ENCODE data around the gene EIF4EBP2.

EIF4EBP2 gene

GRCh38 chr10:70379581-70380176 lies 24.3 kb upstream of the EIF4EBP2 start:
- DNase-seq, result no peak

GRCh38 chr10:70380350-70381135 lies 23.4 kb upstream of the EIF4EBP2 start:
- no peak for DNase-seq

GRCh38 chr10:70381471-70382421 lies 22.2 kb upstream of the EIF4EBP2 start:
- DNase-seq, result peak; percentile 51

DNA sequence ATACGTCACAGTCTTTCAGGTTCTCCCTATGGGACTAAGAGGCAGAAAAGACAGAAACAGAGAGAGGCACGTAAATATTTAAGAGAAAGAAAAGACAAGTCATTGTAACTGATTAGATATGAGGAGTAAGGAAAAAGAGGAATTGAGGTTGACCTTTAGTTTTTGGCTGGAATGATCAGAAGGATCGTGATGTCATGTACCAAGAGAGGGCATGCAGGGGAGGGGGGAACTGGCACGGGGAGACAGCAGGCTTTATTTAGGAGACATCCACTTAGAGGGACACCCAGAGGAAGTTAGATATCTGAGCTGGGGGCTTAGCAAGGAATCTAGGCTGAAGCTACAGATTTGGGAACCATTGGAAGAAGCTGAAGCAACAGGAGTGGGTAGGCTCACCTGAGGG lies 12.3 kb upstream of the EIF4EBP2 start:
- DNase-seq, result no peak

DNA sequence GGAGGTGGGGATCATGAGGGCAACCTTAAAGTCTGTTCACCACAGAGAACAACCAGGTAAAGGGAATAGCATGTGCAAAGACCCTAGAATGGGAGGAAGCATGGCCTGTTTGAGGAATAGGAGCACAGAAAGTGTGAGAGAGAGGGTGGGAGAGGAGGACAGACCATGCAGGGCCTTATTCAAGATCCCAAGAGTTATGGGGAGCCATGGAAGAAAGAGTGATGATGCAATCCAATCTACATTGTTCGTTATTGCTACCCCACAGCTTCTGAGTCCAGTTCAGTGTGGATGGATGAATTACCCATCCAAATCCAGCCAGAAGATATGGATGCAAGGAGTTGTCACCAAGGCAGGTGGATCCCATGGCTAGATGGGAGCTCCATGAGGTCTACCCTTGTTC lies 7.8 kb upstream of the EIF4EBP2 start:
- no peak for DNase-seq

DNA sequence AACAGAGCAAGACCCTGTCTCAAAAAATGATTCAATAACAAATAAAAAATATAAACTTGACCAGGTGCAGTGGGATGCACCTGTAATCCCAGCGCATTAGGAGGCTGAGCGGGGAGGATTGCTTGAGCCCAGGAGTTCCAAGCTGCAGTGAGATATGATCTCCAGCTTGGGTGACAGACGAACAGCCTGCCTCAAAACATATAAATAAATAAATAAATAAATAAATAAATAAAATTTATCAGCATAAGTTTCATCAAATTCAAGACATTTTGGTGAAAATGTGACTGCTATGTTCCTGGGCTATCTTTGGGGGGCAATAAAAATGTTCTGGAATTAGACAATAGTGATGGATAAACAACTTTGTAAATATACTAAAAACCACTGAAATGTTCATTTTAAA lies 4.8 kb upstream of the EIF4EBP2 start:
- no peak for DNase-seq

GRCh38 chr10:70403483-70404035 lies 386 bp upstream of the EIF4EBP2 start:
- no peak for DNase-seq

- DNase-seq, result no peak
These were observed 767 bp downstream of the EIF4EBP2 start for GRCh38 chr10:70404787-70405036.

- DNase-seq, result no peak
These were observed 1.3 kb downstream of the EIF4EBP2 start for GRCh38 chr10:70405037-70405824.

GRCh38 chr10:70409772-70410171 lies 5.8 kb downstream of the EIF4EBP2 start:
- DNase-seq, result no peak

- DNase-seq, result no peak
These were observed 6.7 kb downstream of the EIF4EBP2 start for GRCh38 chr10:70410608-70411007.

DNA sequence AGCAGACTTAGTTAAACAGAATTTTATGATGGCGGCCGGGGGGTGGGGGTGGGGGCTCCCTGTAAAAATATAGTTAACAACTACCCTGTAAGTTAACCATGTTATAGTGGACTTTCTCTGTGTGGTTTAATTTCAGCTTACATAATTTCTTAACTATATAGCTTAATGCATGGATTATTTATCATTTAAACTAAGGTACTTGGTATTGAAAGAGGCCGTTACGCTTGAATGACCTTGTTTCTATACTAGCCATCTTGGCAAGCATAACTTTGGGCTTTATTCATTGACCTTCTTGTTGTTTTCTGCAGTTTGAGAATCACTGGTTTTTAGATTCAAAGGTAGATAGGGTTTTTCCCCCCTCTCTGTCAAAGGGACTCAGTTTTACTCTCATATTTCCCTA lies 8.4 kb downstream of the EIF4EBP2 start:
- DNase-seq, result no peak

GRCh38 chr10:70417568-70417967 lies 13.6 kb downstream of the EIF4EBP2 start:
- no peak for DNase-seq

GRCh38 chr10:70418229-70418628 lies 14.3 kb downstream of the EIF4EBP2 start:
- DNase-seq, result no peak

DNA sequence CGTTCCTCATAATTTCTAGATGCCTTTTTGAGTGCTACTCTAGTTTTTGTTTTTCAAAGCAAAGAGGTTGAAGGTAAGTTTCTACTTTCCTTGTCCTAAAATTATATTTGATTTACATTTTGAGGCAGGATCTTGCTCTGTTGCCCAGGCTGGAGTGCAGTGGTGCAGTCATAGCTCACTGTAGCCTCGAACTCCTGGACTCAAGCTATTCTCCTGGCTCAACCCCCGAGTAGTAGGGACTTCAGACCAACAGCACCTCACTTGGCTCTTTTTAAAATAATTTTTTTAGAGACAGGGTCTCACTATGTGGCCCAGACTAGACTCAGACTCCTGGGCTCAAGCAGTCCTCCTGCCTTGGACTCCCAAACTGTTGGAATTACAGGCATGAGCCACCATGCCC lies 14.8 kb downstream of the EIF4EBP2 start:
- DNase-seq, result no peak

DNA sequence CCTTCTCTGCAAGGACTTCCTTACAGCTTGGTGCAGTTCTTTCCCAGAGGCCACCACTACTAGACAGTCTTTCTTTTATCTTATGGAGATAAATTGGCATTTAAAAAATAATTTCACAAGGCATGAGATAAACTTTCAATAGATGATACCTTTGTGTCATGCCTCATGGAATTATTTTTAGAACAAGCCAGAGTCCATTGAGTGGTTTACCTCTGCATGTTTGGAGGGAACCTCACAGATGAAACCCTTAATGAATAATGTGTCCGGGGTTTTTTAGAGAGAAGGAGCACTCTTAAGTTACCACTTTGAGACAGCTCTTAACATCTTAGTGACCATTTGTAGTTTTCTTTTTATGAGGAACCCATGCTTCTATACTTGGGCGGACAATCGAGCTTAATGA lies 20.4 kb downstream of the EIF4EBP2 start:
- no peak for DNase-seq

GRCh38 chr10:70425096-70425495 lies 21.2 kb downstream of the EIF4EBP2 start:
- no peak for DNase-seq

DNA sequence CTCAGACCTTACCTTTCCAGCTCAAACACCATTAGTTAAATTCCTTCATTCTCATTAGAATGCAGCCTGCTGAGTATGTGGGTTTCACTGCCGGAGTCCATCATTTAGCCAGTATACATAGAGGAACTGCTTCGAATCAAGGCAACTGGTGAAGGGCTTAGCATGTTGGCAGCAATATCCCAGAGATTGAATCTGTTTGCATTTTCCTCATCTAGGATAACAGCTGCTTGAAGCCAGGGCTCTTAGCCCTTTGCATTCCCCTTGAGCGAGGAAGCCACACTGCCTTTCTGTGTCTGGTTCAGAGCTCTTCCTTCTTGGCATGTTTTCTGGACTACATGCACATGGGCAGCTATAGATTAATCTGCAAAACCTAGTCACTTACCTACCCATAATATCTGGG lies 22.9 kb downstream of the EIF4EBP2 start:
- DNase-seq, result no peak

DNA sequence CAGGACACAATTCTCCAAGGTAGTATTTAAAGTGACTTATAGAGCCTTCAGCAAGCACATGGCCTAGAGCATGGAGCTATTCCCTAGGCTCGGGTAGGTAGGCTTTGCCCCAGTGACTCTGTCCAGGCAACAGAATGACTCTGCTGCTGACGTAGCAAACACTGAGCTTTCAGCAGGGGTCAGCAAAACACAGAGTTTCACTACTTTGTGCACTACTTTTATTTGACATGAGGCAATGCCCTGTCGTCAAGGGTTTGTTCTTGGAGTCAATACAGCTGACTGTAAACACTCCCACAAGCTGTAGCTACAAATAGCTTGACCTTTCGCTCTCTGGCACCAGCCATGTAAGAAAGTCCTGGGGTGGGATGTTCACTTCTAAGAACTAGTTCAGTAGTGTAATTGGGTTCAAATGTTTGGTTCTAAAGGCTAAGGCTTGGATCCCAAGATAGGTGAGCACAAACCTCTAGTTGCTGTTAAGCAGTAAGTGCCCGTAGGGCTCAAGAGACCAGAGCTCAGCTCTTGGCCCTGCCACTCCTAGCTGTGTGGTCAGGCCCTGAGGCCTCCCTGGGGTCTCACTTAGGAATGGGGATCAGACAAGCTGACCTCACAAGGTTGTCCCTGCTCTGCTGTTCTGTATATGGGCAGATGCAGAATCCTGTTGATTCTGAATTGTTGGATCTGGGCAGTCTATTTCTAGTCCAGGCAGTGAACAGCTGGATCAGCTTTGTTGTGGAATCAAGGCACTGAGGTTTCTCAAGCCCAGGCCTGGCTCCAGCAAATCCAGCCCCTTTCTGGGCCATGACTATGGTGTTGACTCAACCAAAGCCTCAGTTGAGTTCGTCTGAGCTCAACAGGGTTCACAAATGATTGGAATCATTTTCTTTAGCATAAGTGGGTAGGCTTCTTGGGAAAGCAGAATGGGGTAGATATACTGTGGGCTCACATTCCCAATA lies 26.8 kb downstream of the EIF4EBP2 start:
- no peak for DNase-seq

- no peak for DNase-seq
These were observed 28.2 kb downstream of the EIF4EBP2 start for GRCh38 chr10:70432101-70432500.

DNA sequence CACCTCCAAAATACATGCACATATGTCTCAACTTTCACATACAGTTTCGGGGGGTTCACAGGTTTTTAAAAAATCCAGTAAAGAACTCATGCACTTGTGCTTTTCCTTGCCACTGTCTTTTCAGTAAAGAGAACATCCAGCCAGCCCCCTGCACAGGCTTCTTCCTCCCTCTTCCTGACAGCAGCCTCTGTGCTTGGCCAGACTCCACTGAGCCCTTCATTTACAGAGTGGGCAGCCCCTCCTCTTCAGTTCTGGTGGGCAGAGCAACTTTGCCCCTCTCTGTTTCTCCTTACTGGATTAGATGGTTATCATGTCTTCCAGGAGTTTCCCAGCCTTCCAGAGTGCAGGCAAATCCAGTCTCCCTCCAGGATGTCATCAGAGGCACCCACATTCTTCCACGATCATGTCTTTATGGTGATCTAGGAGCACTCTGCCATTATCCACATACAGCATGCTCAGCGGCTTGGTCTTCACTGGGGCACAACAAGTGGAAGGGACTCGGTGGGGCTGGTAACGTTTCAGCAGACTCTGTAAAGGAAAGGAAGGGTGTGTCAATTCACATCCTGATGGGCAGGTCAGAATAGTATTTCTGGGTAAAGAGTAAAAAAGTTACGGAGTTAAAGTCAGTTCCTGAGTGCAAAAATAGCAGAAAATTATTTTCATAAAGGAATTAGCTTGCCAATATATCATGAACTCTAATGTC lies 28.8 kb downstream of the EIF4EBP2 start:
- DNase-seq, result no peak
